GM18499 (cell line): ENCODE measurements around the gene HNRNPA1L2.
A peak's percentile ranks its signal among the peaks of the same experiment; 100 is the strongest.
"Not testable (repeated sequence)": the region's sequence is repeated elsewhere in the genome, so short reads cannot be mapped to it uniquely, and the experiment has no call there.

Source experiments
- ATAC-seq: cut with Tn5 transposase; IDR thresholded peaks from one replicate; pipeline ENCODE4 v1.9.1; 2021; ENCODE audit warnings: moderate number of reproducible peaks; ENCODE audit not compliant: insufficient read depth, unreplicated experiment

The HNRNPA1L2 gene

GRCh38 chr13:52638666-52639328 lies 3.4 kb upstream of the HNRNPA1L2 start:
- no peak for ATAC-seq

- no peak for ATAC-seq
Observed at GRCh38 chr13:52644108-52644507, 1.9 kb downstream of the HNRNPA1L2 start.

- ATAC-seq = no peak
Observed at GRCh38 chr13:52646967-52647366, 4.7 kb downstream of the HNRNPA1L2 start.

GRCh38 chr13:52650731-52651130 lies 8.5 kb downstream of the HNRNPA1L2 start:
- no peak for ATAC-seq

- peak; percentile 1 for ATAC-seq
Observed at GRCh38 chr13:52651897-52652195, 9.6 kb downstream of the HNRNPA1L2 start.

- ATAC-seq = peak; percentile 90
Observed at GRCh38 chr13:52652196-52652979, 10.2 kb downstream of the HNRNPA1L2 start, which contains the start of gene SUGT1. SUGT1 (plus strand) TSS chr13:52652836; CDS start chr13:52652921, 85 bp downstream.

- ATAC-seq = peak; percentile 19
Observed at GRCh38 chr13:52652980-52653303, 10.7 kb downstream of the HNRNPA1L2 start.

GRCh38 chr13:52659340-52659739 lies 17.1 kb downstream of the HNRNPA1L2 start:
- ATAC-seq = no peak

GRCh38 chr13:52664272-52664671 lies 22.0 kb downstream of the HNRNPA1L2 start:
- ATAC-seq = no peak

GRCh38 chr13:52665325-52665724 lies 23.1 kb downstream of the HNRNPA1L2 start:
- no peak for ATAC-seq

- ATAC-seq = no peak
Observed at GRCh38 chr13:52669677-52670076, 27.4 kb downstream of the HNRNPA1L2 start.

- ATAC-seq = no peak
Observed at GRCh38 chr13:52670726-52671125, 28.5 kb downstream of the HNRNPA1L2 start.

GRCh38 chr13:52673465-52673864 lies 31.2 kb downstream of the HNRNPA1L2 start:
- no peak for ATAC-seq

- ATAC-seq = no peak
Observed at GRCh38 chr13:52677823-52678222, 35.6 kb downstream of the HNRNPA1L2 start.

- not testable (repeated sequence) for ATAC-seq
Observed at GRCh38 chr13:52685806-52686205, 43.6 kb downstream of the HNRNPA1L2 start.

- no peak for ATAC-seq
Observed at GRCh38 chr13:52686376-52686775, 44.1 kb downstream of the HNRNPA1L2 start.
